CD1c-positive myeloid dendritic cell (primary cell): Measurements from ENCODE around the gene PAM.
"Not testable (repeated sequence)": the region's sequence is repeated elsewhere in the genome, so short reads cannot be mapped to it uniquely, and the experiment has no call there.

ENCODE experiments used
- DNase-seq: peaks from one replicate; pipeline ENCODE4 v3.0.0-alpha.2; 2016; ENCODE audit errors: extremely low spot score

The PAM gene

GRCh38 chr5:102901424-102902134 is 146.5 kb downstream of the PAM start:
- DNase-seq = no peak

GRCh38 chr5:102902135-102902448 is 147.0 kb downstream of the PAM start:
- no peak for DNase-seq

- no peak for DNase-seq
Measured at GRCh38 chr5:102902647-102903046, 147.5 kb downstream of the PAM start.

GRCh38 chr5:102903074-102903871 is 148.2 kb downstream of the PAM start:
- DNase-seq = no peak

GRCh38 chr5:102905056-102905455 is 150.0 kb downstream of the PAM start:
- DNase-seq = no peak

- not testable (repeated sequence) for DNase-seq
Measured at GRCh38 chr5:102907099-102907498, 152.0 kb downstream of the PAM start.

- DNase-seq = no peak
Measured at GRCh38 chr5:102910240-102911226, 155.4 kb downstream of the PAM start.

- no peak for DNase-seq
Measured at GRCh38 chr5:102911973-102912372, 156.9 kb downstream of the PAM start.

GRCh38 chr5:102916109-102916508 is 161.0 kb downstream of the PAM start:
- DNase-seq = no peak

GRCh38 chr5:102918986-102919610 is 164.0 kb downstream of the PAM start:
- DNase-seq = no peak

GRCh38 chr5:102920762-102921161 is 165.7 kb downstream of the PAM start:
- no peak for DNase-seq

GRCh38 chr5:102921341-102922044 is 166.4 kb downstream of the PAM start:
- no peak for DNase-seq

GRCh38 chr5:102922111-102922720 is 167.1 kb downstream of the PAM start:
- no peak for DNase-seq

GRCh38 chr5:102922799-102923477 is 167.8 kb downstream of the PAM start:
- no peak for DNase-seq

GRCh38 chr5:102924963-102925362 is 169.9 kb downstream of the PAM start:
- DNase-seq = no peak

GRCh38 chr5:102927007-102927406 is 171.9 kb downstream of the PAM start:
- DNase-seq = no peak

GRCh38 chr5:102930244-102930643 is 175.1 kb downstream of the PAM start:
- DNase-seq = no peak

GRCh38 chr5:102931085-102931725 is 176.1 kb downstream of the PAM start:
- DNase-seq = no peak

GRCh38 chr5:102932781-102933180 is 177.7 kb downstream of the PAM start:
- no peak for DNase-seq

GRCh38 chr5:102933316-102933715 is 178.2 kb downstream of the PAM start:
- DNase-seq = no peak
